Endodermal cell (in vitro differentiated cells): ENCODE measurements around the gene C19orf47. TPM values are rescaled to one million over a fixed set of nuclear protein-coding genes. Genes with fewer than 3 reads are reported as not detected.

Experiments used
- DNase-seq: peaks from one replicate; pipeline ENCODE4 v3.0.0-alpha.2; 2017
- H3K27ac ChIP-seq: 2 replicates; pipeline ENCODE4 v1.5.1; 2013; ENCODE audit warnings: mild to moderate bottlenecking, low read depth, low read length, moderate library complexity
- H3K27me3 ChIP-seq: 2 replicates; pipeline ENCODE4 v1.6.1; 2013; ENCODE audit warnings: mild to moderate bottlenecking, low read length, moderate library complexity; ENCODE audit not compliant: insufficient read depth, control insufficient read depth, poor library complexity, severe bottlenecking
- H3K36me3 ChIP-seq: 2 replicates; pipeline ENCODE4 v1.7.0; 2013; ENCODE audit warnings: mild to moderate bottlenecking, low read length, moderate library complexity; ENCODE audit not compliant: control insufficient read depth, insufficient read depth
- H3K4me1 ChIP-seq: one replicate; pipeline ENCODE4 v1.7.0; 2013; ENCODE audit warnings: low read length; ENCODE audit not compliant: control insufficient read depth, insufficient read depth
- H3K4me3 ChIP-seq: 2 replicates; pipeline ENCODE4 v1.5.1; 2013; ENCODE audit warnings: mild to moderate bottlenecking, low read length, moderate library complexity
- H3K9ac ChIP-seq: 2 replicates; pipeline ENCODE4 v1.6.1; 2013; ENCODE audit warnings: mild to moderate bottlenecking, low read length, moderate library complexity; ENCODE audit not compliant: poor library complexity, severe bottlenecking; ENCODE audit errors: extremely low read depth
- H3K9me3 ChIP-seq: 2 replicates; pipeline ENCODE4 v1.6.1; 2013; ENCODE audit warnings: mild to moderate bottlenecking, low read length, moderate library complexity; ENCODE audit not compliant: control insufficient read depth
- H3K27ac Mint-ChIP-seq: 2 replicates; pipeline ENCODE4 v1.8.0; 2020; ENCODE audit warnings: mixed read lengths
- H3K27me3 Mint-ChIP-seq: 2 replicates; pipeline ENCODE4 v1.8.0; 2021; ENCODE audit warnings: mild to moderate bottlenecking, mixed read lengths; ENCODE audit not compliant: insufficient read depth
- H3K36me3 Mint-ChIP-seq: 2 replicates; pipeline ENCODE4 v1.8.0; 2020; ENCODE audit warnings: low read depth, mixed read lengths
- H3K4me1 Mint-ChIP-seq: 2 replicates; pipeline ENCODE4 v1.8.0; 2020; ENCODE audit warnings: mixed read lengths
- H3K4me3 Mint-ChIP-seq: 2 replicates; pipeline ENCODE4 v1.8.0; 2020; ENCODE audit warnings: mild to moderate bottlenecking, moderate library complexity, mixed read lengths
- H3K9me3 Mint-ChIP-seq: 2 replicates; pipeline ENCODE4 v1.8.0; 2020; ENCODE audit warnings: mild to moderate bottlenecking, mixed read lengths
- WGBS, 2 experiments: methylation state at CpG; one replicate each; pipeline versions ENCODE4 v1.1.5 to v1.1.7; 2013; ENCODE audit warnings: missing lambda C conversion rate in 2 of 2, mixed read lengths in 1 of 2; ENCODE audit not compliant: insufficient coverage in 1 of 2, insufficient read length in 1 of 2; 5-methylcytosine and 5-hydroxymethylcytosine counted together
- total RNA-seq, 2 donors: library from RNA; stranded (reverse); fragmentation: NEBNext Ultra II Directional in 1 of 2; extraction: Animal tissue kit (Norgen Biotek cat#: 25700) in 1 of 2; gene quantifications; 2 replicates in 1 of 2; 3 replicates in 1 of 2; pipeline ENCODE4 v1.2.1, GENCODE V29; 2021
- TF ChIP-seq, protein P1 (sequence below): fragments of 200-600 bp; sonication (generic); conservative IDR thresholded peaks from 2 replicates; pipeline ENCODE4 v1.5.0; 2021; ENCODE audit warnings: antibody characterized with exemption, mild to moderate bottlenecking

C19orf47 gene
- total RNA-seq, 2 donors from 2014 or later: 15.6 to 18.1 TPM

DNA sequence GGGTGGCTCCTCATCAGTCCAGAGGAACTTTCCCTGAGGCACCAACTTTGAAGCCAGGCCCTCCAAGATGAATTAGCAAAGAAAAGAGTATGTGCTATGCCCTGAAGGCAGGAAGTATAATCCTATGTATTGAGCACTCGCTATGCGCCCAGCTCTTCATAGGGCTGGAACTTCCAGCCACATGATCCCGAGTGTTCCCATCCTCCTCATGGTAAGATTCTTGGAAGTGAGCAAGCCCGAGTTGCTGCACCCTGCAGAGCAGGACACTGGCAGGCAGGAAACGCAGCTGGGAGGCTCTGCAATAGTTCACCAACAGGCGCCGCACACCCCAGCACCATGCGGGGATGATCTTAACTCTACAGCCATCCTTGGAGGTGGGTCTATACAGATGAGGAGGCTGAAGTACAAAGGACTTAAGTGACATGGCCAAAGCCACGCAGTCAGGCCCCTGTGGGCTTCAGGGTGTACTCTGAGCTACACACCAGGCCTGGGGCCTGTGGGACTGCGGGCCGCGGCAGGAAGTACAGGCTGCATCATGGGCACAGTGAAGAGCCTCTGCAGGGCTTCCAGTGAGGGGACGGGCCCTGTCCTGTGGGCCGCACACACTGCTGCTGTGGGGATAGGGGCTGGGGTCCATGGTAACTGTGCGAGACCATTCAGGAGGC, 25.1 kb downstream of the C19orf47 start:
- no peak overlapping the region for H3K4me3 ChIP-seq
- Mint-ChIP-seq H3K36me3 (peaks cover 60% of the 10 kb centered on the region), H3K9me3 (no peaks in the 10 kb centered on the region), H3K4me1 (no peaks in the 10 kb centered on the region), H3K27me3 (no peaks in the 10 kb centered on the region), H3K4me3 (no peak overlapping the region), H3K27ac (no peak overlapping the region)
- TF ChIP-seq, protein P1, sequence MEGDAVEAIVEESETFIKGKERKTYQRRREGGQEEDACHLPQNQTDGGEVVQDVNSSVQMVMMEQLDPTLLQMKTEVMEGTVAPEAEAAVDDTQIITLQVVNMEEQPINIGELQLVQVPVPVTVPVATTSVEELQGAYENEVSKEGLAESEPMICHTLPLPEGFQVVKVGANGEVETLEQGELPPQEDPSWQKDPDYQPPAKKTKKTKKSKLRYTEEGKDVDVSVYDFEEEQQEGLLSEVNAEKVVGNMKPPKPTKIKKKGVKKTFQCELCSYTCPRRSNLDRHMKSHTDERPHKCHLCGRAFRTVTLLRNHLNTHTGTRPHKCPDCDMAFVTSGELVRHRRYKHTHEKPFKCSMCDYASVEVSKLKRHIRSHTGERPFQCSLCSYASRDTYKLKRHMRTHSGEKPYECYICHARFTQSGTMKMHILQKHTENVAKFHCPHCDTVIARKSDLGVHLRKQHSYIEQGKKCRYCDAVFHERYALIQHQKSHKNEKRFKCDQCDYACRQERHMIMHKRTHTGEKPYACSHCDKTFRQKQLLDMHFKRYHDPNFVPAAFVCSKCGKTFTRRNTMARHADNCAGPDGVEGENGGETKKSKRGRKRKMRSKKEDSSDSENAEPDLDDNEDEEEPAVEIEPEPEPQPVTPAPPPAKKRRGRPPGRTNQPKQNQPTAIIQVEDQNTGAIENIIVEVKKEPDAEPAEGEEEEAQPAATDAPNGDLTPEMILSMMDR: no peak
- no peaks in the 10 kb centered on the region for H3K27me3 ChIP-seq
- no peak for DNase-seq
- H3K4me1 ChIP-seq: no peaks in the 10 kb centered on the region
- H3K36me3 ChIP-seq: peaks cover 47% of the 10 kb centered on the region
- H3K27ac ChIP-seq: no peak overlapping the region
- no peak overlapping the region for H3K9ac ChIP-seq
- H3K9me3 ChIP-seq: no peaks in the 10 kb centered on the region
- WGBS, 2 experiments: 93 to 97% methylated on average over 10 to 15 of the region's 15 CpGs

DNA sequence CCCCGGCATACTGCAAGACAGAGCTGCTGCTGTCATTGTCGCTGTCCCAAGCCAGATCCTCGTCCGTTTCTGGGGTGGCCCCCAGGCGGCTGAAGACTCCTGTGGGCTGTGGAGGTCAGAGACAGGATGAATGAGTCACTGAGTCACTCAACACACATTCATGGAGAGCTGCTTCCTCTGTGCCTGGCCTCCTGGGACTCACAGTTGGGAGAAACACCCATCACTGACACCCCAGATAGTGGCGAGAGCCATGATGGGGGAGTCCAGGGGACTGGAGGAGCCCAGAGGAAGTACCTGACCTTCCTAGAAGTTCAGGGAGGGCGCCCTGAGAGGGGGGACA, 26.0 kb downstream of the C19orf47 start:
- Histone ChIP-seq H3K4me3 (no peak overlapping the region), H3K36me3 (peaks cover 39% of the 10 kb centered on the region), H3K27ac (no peak overlapping the region), H3K9ac (no peak overlapping the region), H3K4me1 (no peaks in the 10 kb centered on the region), H3K9me3 (no peaks in the 10 kb centered on the region), H3K27me3 (no peaks in the 10 kb centered on the region)
- no peak overlapping the region for H3K4me3 Mint-ChIP-seq
- DNase-seq: no peak
- no peaks in the 10 kb centered on the region for H3K9me3 Mint-ChIP-seq
- TF ChIP-seq, protein P1: no peak
- no peaks in the 10 kb centered on the region for H3K4me1 Mint-ChIP-seq
- H3K27me3 Mint-ChIP-seq: no peaks in the 10 kb centered on the region
- WGBS, 2 experiments: 95 to 98% methylated on average over 6 to 7 of the region's 7 CpGs
- no peak overlapping the region for H3K27ac Mint-ChIP-seq
- H3K36me3 Mint-ChIP-seq: peaks cover 52% of the 10 kb centered on the region

DNA sequence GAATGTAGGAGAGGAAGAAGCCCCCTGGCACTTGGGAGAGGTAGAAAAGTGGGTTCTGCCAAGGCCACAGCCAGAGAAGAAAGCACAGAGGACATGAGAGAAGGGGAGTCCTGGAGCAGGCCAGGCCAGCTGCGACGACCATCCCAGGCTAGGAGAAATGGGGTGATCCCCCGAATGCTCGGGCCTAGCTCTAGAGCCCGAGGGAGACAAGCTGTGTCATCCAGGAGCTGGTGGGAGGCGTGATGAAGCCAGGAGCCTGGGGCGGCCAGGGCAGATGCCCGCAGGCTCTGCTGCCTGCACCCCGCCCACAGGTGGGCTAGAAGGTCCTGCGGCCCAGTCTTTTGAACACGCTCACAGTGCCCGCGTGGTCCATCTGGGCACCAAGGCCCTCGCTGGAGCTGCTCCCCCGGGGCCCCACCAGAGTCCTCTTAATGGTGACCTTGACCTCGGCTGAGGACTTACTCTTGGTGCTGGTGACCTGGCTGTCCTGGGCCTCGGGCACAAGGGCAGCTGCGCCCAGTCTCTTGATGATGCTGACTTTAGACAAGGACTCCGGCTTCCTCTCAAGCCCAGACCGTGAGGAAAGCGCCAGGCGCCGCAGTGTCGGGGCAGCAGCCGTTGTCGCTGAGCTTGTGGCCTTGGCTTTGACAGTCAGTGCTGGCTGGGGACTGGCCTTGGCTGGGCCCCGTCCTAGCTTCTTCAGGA, 26.5 kb downstream of the C19orf47 start:
- H3K27me3 Mint-ChIP-seq: no peaks in the 10 kb centered on the region
- WGBS, 2 experiments: 94 to 95% methylated on average over 20 to 27 of the region's 27 CpGs
- Histone ChIP-seq H3K9me3 (no peaks in the 10 kb centered on the region), H3K27me3 (no peaks in the 10 kb centered on the region), H3K27ac (no peak overlapping the region), H3K9ac (no peak overlapping the region), H3K4me3 (no peak overlapping the region), H3K4me1 (no peaks in the 10 kb centered on the region), H3K36me3 (peaks cover 42% of the 10 kb centered on the region)
- H3K36me3 Mint-ChIP-seq: peaks cover 53% of the 10 kb centered on the region
- no peaks in the 10 kb centered on the region for H3K9me3 Mint-ChIP-seq
- no peak for DNase-seq
- no peak overlapping the region for H3K27ac Mint-ChIP-seq
- H3K4me1 Mint-ChIP-seq: no peaks in the 10 kb centered on the region
- no peak overlapping the region for H3K4me3 Mint-ChIP-seq
- TF ChIP-seq, protein P1: no peak
